ENCODE results near the gene MOB3C.
"Not testable (repeated sequence)": the region's sequence is repeated elsewhere in the genome, so short reads cannot be mapped to it uniquely, and the experiment has no call there.

MOB3C gene

GRCh38 chr1:46655848-46656247 lies 39.2 kb upstream of the MOB3C start:
- Mint-ChIP-seq H3K4me3 (no peak overlapping the region), H3K27me3 (ENCODE audit: low read depth) (no peaks in the 10 kb centered on the region), H3K4me1 (no peaks in the 10 kb centered on the region), H3K9me3 (peaks cover 4% of the 10 kb centered on the region), H3K36me3 (ENCODE audit: low read depth) (peaks cover 51% of the 10 kb centered on the region), H3K27ac (no peak overlapping the region)
- TF ChIP-seq CTCF (IDR thresholded peaks at IDR 0.05; ENCODE audit: unreplicated experiment in 3 of 3) = no peak

- H3K9me3 Mint-ChIP-seq = peaks cover 14% of the 10 kb centered on the region
- not testable (repeated sequence) for H3K4me1 Mint-ChIP-seq; H3K4me3 Mint-ChIP-seq; H3K27me3 Mint-ChIP-seq (ENCODE audit: low read depth); H3K27ac Mint-ChIP-seq
- H3K36me3 Mint-ChIP-seq (ENCODE audit: low read depth) = peaks cover 62% of the 10 kb centered on the region
These were observed 38.1 kb upstream of the MOB3C start for GRCh38 chr1:46654698-46655097.

- peaks cover 69% of the 10 kb centered on the region for H3K36me3 Mint-ChIP-seq (ENCODE audit: low read depth)
- H3K4me3 Mint-ChIP-seq = peak overlapping the region in 1 of 3 experiments; percentile 10
- no peak for TF ChIP-seq CTCF (IDR thresholded peaks at IDR 0.05; ENCODE audit: unreplicated experiment in 3 of 3)
These were observed 37.4 kb upstream of the MOB3C start for GRCh38 chr1:46654012-46654411.

GRCh38 chr1:46653405-46653958 lies 36.9 kb upstream of the MOB3C start:
- H3K4me3 Mint-ChIP-seq = peak overlapping the region in 1 of 3 experiments; percentile 10
- peaks cover 75% of the 10 kb centered on the region for H3K36me3 Mint-ChIP-seq (ENCODE audit: low read depth)
- peaks cover 20% of the 10 kb centered on the region for H3K9me3 Mint-ChIP-seq

More at GRCh38 chr1:46654012-46654411, 37.4 kb upstream of the MOB3C start:
- peaks cover 20% of the 10 kb centered on the region for H3K9me3 Mint-ChIP-seq
- H3K27me3 Mint-ChIP-seq (ENCODE audit: low read depth) = no peaks in the 10 kb centered on the region
- no peaks in the 10 kb centered on the region for H3K4me1 Mint-ChIP-seq
- H3K27ac Mint-ChIP-seq = peak overlapping the region; percentile 53 to 92 (median 81)

GRCh38 chr1:46652321-46653100 lies 35.9 kb upstream of the MOB3C start:
- Mint-ChIP-seq H3K27ac (peak overlapping the region in 2 of 3 experiments; percentile 81 to 92), H3K4me3 (no peak overlapping the region), H3K4me1 (no peaks in the 10 kb centered on the region), H3K27me3 (ENCODE audit: low read depth) (no peaks in the 10 kb centered on the region), H3K9me3 (peaks cover 21% of the 10 kb centered on the region), H3K36me3 (ENCODE audit: low read depth) (peaks cover 76% of the 10 kb centered on the region)
- no peak for TF ChIP-seq CTCF (IDR thresholded peaks at IDR 0.05; ENCODE audit: unreplicated experiment in 3 of 3)

More at GRCh38 chr1:46653405-46653958, 36.9 kb upstream of the MOB3C start:
- H3K27ac Mint-ChIP-seq = peak overlapping the region; percentile 53 to 92 (median 81)
- H3K4me1 Mint-ChIP-seq = no peaks in the 10 kb centered on the region
- no peak for TF ChIP-seq CTCF (IDR thresholded peaks at IDR 0.05; ENCODE audit: unreplicated experiment in 3 of 3)
- H3K27me3 Mint-ChIP-seq (ENCODE audit: low read depth) = no peaks in the 10 kb centered on the region

- H3K4me3 Mint-ChIP-seq; H3K4me1 Mint-ChIP-seq; H3K27me3 Mint-ChIP-seq (ENCODE audit: low read depth); H3K27ac Mint-ChIP-seq: not testable (repeated sequence)
- Mint-ChIP-seq H3K36me3 (ENCODE audit: low read depth) (peaks cover 85% of the 10 kb centered on the region), H3K9me3 (peaks cover 25% of the 10 kb centered on the region)
These were observed 34.5 kb upstream of the MOB3C start for GRCh38 chr1:46651152-46651551.

- H3K4me1 Mint-ChIP-seq = no peaks in the 10 kb centered on the region
- H3K27me3 Mint-ChIP-seq (ENCODE audit: low read depth) = no peaks in the 10 kb centered on the region
- no peak for TF ChIP-seq CTCF (IDR thresholded peaks at IDR 0.05; ENCODE audit: unreplicated experiment in 3 of 3)
- H3K9me3 Mint-ChIP-seq = peaks cover 25% of the 10 kb centered on the region
- H3K4me3 Mint-ChIP-seq = no peak overlapping the region
- H3K36me3 Mint-ChIP-seq (ENCODE audit: low read depth) = peaks cover 80% of the 10 kb centered on the region
- no peak overlapping the region for H3K27ac Mint-ChIP-seq
These were observed 33.9 kb upstream of the MOB3C start for GRCh38 chr1:46650491-46650890.

Data from nephron (organoid).